Vagina (tissue), 2 donors: Measurements from ENCODE around the gene NOS3.

Experiments used
- POLR2A ChIP-seq, 2 donors: fragments of 450-650 bp; IDR thresholded peaks; one replicate each; pipeline ENCODE4 v1.6.1; 2017; ENCODE audit warnings: antibody characterized with exemption in 2 of 2, mild to moderate bottlenecking in 2 of 2, moderate library complexity in 2 of 2
- POLR2AphosphoS5 ChIP-seq, 2 donors: sonication (generic); formaldehyde crosslinking; IDR thresholded peaks; one replicate each; pipeline ENCODE4 v1.9.0; 2017; ENCODE audit warnings: antibody characterized with exemption in 2 of 2, mild to moderate bottlenecking in 2 of 2, low read depth in 1 of 2; ENCODE audit not compliant: insufficient read depth in 1 of 2
- TF ChIP-seq, protein P1 (sequence below), 3 experiments: fragments of 450-650 bp in 2 of 3; fragments of 200-600 bp in 1 of 3; sonication (generic) in 1 of 3; IDR thresholded peaks; one replicate each; pipeline ENCODE4 v1.5.1; 2017 to 2019; ENCODE audit warnings: antibody characterized with exemption in 3 of 3, mild to moderate bottlenecking in 2 of 3, moderate library complexity in 2 of 3

DNA sequence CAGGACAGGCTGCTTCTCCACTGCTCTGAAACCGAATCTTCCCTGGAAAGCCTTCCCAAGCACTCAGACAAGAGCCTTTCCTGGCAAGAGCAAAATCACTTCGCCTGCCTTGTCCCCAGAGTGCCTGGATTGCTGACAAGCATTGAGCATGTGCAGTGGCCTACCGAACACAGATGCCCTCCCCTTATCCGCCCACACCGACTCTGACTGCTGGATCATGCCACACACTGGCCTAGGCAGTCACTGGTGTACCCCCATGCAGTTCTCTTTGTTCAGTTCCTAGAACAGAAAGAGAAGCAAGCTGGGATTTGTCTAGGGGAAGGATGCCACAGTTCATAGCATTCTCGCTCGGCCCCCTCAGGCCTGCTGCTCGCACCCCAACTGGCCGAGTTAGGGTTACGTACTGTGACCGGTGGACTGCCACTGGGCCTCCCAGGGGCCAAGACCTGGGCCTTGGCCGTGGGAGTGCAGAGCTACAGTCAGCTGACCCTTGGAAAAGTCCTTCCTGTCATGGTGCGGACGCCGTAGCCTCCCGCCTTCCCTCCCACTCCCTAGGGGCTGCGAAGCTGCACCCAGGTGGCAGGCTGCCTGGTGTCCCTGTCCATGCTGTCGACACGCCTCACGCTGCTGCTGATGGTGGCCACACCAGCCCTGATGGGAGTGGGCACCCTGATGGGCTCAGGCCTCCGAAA is 44.4 kb downstream of the NOS3 start:
- TF ChIP-seq POLR2AphosphoS5 (IDR thresholded peaks at IDR 0.05; ENCODE audit: insufficient read depth in 1 of 2, low read depth in 1 of 2) (no peak), POLR2A (IDR thresholded peaks at IDR 0.05) (no peak)
- TF ChIP-seq, protein P1, sequence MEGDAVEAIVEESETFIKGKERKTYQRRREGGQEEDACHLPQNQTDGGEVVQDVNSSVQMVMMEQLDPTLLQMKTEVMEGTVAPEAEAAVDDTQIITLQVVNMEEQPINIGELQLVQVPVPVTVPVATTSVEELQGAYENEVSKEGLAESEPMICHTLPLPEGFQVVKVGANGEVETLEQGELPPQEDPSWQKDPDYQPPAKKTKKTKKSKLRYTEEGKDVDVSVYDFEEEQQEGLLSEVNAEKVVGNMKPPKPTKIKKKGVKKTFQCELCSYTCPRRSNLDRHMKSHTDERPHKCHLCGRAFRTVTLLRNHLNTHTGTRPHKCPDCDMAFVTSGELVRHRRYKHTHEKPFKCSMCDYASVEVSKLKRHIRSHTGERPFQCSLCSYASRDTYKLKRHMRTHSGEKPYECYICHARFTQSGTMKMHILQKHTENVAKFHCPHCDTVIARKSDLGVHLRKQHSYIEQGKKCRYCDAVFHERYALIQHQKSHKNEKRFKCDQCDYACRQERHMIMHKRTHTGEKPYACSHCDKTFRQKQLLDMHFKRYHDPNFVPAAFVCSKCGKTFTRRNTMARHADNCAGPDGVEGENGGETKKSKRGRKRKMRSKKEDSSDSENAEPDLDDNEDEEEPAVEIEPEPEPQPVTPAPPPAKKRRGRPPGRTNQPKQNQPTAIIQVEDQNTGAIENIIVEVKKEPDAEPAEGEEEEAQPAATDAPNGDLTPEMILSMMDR (IDR thresholded peaks at IDR 0.05): no peak
